HCT116 (cell line): ENCODE results near the gene USP10. TPM values are rescaled to one million over a fixed set of nuclear protein-coding genes. Genes with fewer than 3 reads are reported as not detected.

ENCODE experiments used
- ATAC-seq: fragments of 200-7000 bp; cut with Tn5 transposase; 2 replicates; pipeline ENCODE4 v1.9.1; 2020; ENCODE audit warnings: mild to moderate bottlenecking, moderate library complexity
- BruUV-seq: library from RNA; stranded (reverse); fragments of 400-500 nt; replicated peaks from 2 replicates; lab custom pipeline; 2021; lab: Mats Ljungman, UMichigan
- CTCF ChIA-PET: fragments of 300-600 bp; sonication (Branson Sonifier 250); formaldehyde crosslinking; loops from one replicate; lab custom pipeline; 2021; ENCODE audit warnings: antibody characterized with exemption; lab: Charles Lee
- POLR2A ChIA-PET: fragments of 300-600, 350-600 bp; sonication (Branson Sonifier 250); formaldehyde crosslinking; loops from one replicate; lab custom pipeline; 2021; ENCODE audit warnings: antibody characterized with exemption; lab: Charles Lee
- RAD21 ChIA-PET, 2 experiments: fragments of 300-600 bp; sonication (Branson Sonifier 250); formaldehyde crosslinking; loops; one replicate each; lab custom pipeline; 2023; ENCODE audit warnings: low total read pairs in 2 of 2; ENCODE audit not compliant: uncharacterized antibody in 2 of 2, unreplicated experiment in 2 of 2, low non-redundant PET in 1 of 2; lab: Charles Lee
- DNase-seq: peaks from one replicate; pipeline ENCODE4 v3.0.0-alpha.2; 2010; ENCODE audit warnings: low read depth, low spot score
- H2AFZ ChIP-seq: fragments of 200-600 bp; shearing (Covaris generic), sonication (generic); 2 replicates; pipeline ENCODE4 v1.6.1; 2017; ENCODE audit warnings: low read depth, mixed run types, mixed read lengths, antibody characterized with exemption, low read length; ENCODE audit not compliant: poor library complexity, severe bottlenecking
- H3K27ac ChIP-seq: 2 replicates; pipeline ENCODE4 v1.5.1; 2012; ENCODE audit warnings: low read depth, low read length
- H3K27me3 ChIP-seq: fragments of 200-600 bp; sonication (generic); 2 replicates; pipeline ENCODE4 v1.6.1; 2016; ENCODE audit warnings: mixed run types, low read length, mixed read lengths; ENCODE audit not compliant: insufficient read depth
- H3K36me3 ChIP-seq, 2 experiments: fragments of 200-500 bp in 1 of 2; fragments of 200-600 bp in 1 of 2; sonication (Bioruptor generic) in 1 of 2; sonication (generic) in 1 of 2; 2 replicates each; pipeline versions ENCODE4 v1.5.1 to v1.6.1; 2014 to 2016; ENCODE audit warnings: low read length in 2 of 2, inconsistent platforms in 1 of 2, mixed read lengths in 1 of 2, mixed run types in 1 of 2; ENCODE audit not compliant: insufficient read depth in 2 of 2, control insufficient read depth in 1 of 2
- H3K4me1 ChIP-seq, 2 experiments: fragments of 200-600 bp in 1 of 2; sonication (generic) in 1 of 2; 2 replicates each; pipeline versions ENCODE4 v1.5.1 to v1.6.1; 2012 to 2017; ENCODE audit warnings: low read length in 2 of 2, inconsistent platforms in 1 of 2, mild to moderate bottlenecking in 1 of 2, mixed read lengths in 1 of 2, mixed run types in 1 of 2, moderate library complexity in 1 of 2; ENCODE audit not compliant: insufficient read depth in 2 of 2, control insufficient read depth in 1 of 2
- H3K4me2 ChIP-seq: fragments of 200-600 bp; sonication (generic); 2 replicates; pipeline ENCODE4 v1.6.1; 2017; ENCODE audit warnings: mixed run types, low read length, mixed read lengths
- H3K4me3 ChIP-seq, 2 experiments: fragments of 200-600 bp in 1 of 2; sonication (generic) in 1 of 2; replicated peaks in 1 of 2; 2 replicates each; pipeline ENCODE4 v1.5.1; 2011 to 2016; ENCODE audit warnings: low read length in 2 of 2, control low read depth in 1 of 2, low read depth in 1 of 2, mild to moderate bottlenecking in 1 of 2, mixed read lengths in 1 of 2, mixed run types in 1 of 2
- H3K79me2 ChIP-seq: fragments of 200-600 bp; sonication (generic); 2 replicates; pipeline ENCODE4 v1.6.1; 2017; ENCODE audit warnings: mild to moderate bottlenecking, mixed run types, low read length, moderate library complexity, mixed read lengths; ENCODE audit not compliant: insufficient read depth
- H3K9ac ChIP-seq: fragments of 200-600 bp; sonication (generic); 2 replicates; pipeline ENCODE4 v1.6.1; 2016; ENCODE audit warnings: low read length, mixed read lengths
- H3K9me2 ChIP-seq: fragments of 200-600 bp; sonication (generic), shearing (Covaris generic); 2 replicates; pipeline ENCODE4 v1.6.1; 2017; ENCODE audit warnings: mixed run types, mild to moderate bottlenecking, moderate library complexity; ENCODE audit not compliant: insufficient read depth
- H3K9me3 ChIP-seq, 2 experiments: fragments of 200-500 bp in 1 of 2; fragments of 200-600 bp in 1 of 2; sonication (Bioruptor generic) in 1 of 2; sonication (generic) in 1 of 2; 2 replicates each; pipeline ENCODE4 v1.6.1; 2014 to 2017; ENCODE audit warnings: low read length in 2 of 2, mixed read lengths in 2 of 2, inconsistent platforms in 1 of 2, low read depth in 1 of 2, mild to moderate bottlenecking in 1 of 2, mixed run types in 1 of 2, moderate library complexity in 1 of 2; ENCODE audit not compliant: control insufficient read depth in 1 of 2, insufficient read depth in 1 of 2
- H4K20me1 ChIP-seq: fragments of 200-600 bp; sonication (generic), shearing (Covaris generic); 2 replicates; pipeline ENCODE4 v1.6.1; 2017; ENCODE audit warnings: mixed run types, mild to moderate bottlenecking, moderate library complexity; ENCODE audit not compliant: insufficient read depth
- CBX3 ChIP-seq: IDR thresholded peaks from 2 replicates; pipeline ENCODE4 v1.6.1; 2012; ENCODE audit warnings: low read depth
- CEBPB ChIP-seq: IDR thresholded peaks from 2 replicates; pipeline ENCODE4 v1.6.1; 2012; ENCODE audit warnings: low read depth
- CTCF ChIP-seq, 3 experiments: fragments of 200-600 bp in 1 of 3; sonication (generic) in 1 of 3; IDR thresholded peaks in 2 of 3; conservative IDR thresholded peaks in 1 of 3; 2 replicates each; pipeline ENCODE4 v1.5.1; 2012 to 2017; ENCODE audit warnings: low read depth in 2 of 3, low read length in 2 of 3, antibody characterized with exemption in 1 of 3, borderline replicate concordance in 1 of 3, control low read depth in 1 of 3, mild to moderate bottlenecking in 1 of 3, mixed read lengths in 1 of 3, mixed run types in 1 of 3, moderate library complexity in 1 of 3; ENCODE audit not compliant: insufficient read depth in 1 of 3
- EGR1 ChIP-seq: IDR thresholded peaks from 2 replicates; pipeline ENCODE4 v1.6.1; 2012; ENCODE audit warnings: low read depth
- EZH2phosphoT487 ChIP-seq: fragments of 200-600 bp; IDR thresholded peaks from 2 replicates; pipeline ENCODE4 v1.6.1; 2018; ENCODE audit warnings: antibody characterized with exemption, borderline replicate concordance
- MAX ChIP-seq: IDR thresholded peaks from 2 replicates; pipeline ENCODE4 v1.6.1; 2012
- POLR2AphosphoS5 ChIP-seq: IDR thresholded peaks from 2 replicates; pipeline ENCODE4 v1.6.1; 2011; ENCODE audit warnings: mild to moderate bottlenecking, low read depth, low read length, moderate library complexity
- RAD21 ChIP-seq: IDR thresholded peaks from 2 replicates; pipeline ENCODE4 v1.6.1; 2012; ENCODE audit warnings: low read depth, mild to moderate bottlenecking
- REST ChIP-seq: IDR thresholded peaks from 2 replicates; pipeline ENCODE4 v1.6.1; 2012; ENCODE audit warnings: low read depth
- SIN3A ChIP-seq: IDR thresholded peaks from 2 replicates; pipeline ENCODE4 v1.6.1; 2012; ENCODE audit warnings: low read depth
- SP1 ChIP-seq: IDR thresholded peaks from 2 replicates; pipeline ENCODE4 v1.6.1; 2012; ENCODE audit warnings: low read depth
- SRF ChIP-seq: IDR thresholded peaks from 2 replicates; pipeline ENCODE4 v1.6.1; 2012; ENCODE audit warnings: low read depth
- YY1 ChIP-seq: IDR thresholded peaks from 2 replicates; pipeline ENCODE4 v1.6.1; 2011; ENCODE audit warnings: low read length, low read depth, moderate library complexity, mild to moderate bottlenecking; ENCODE audit not compliant: insufficient replicate concordance; ENCODE audit errors: extremely low read depth
- intact Hi-C: fragments of 100-400 bp; cut with micrococcal nuclease; formaldehyde crosslinking; loops from 2 replicates; pipeline ENCODE4 v1.10.0; 2022
- total RNA-seq: library from RNA; stranded (reverse); gene quantifications from one replicate; pipeline ENCODE4 v1.2.1, GENCODE V29; 2021; ENCODE audit not compliant: unreplicated experiment

Gene USP10
- total RNA-seq, 1 experiment from 2014 or later = 175 TPM

- intact Hi-C loops = no loop called here
- H3K4me2 ChIP-seq = no peak overlapping the region
- H2AFZ ChIP-seq = no peak overlapping the region
- no TSS peak for BruUV-seq
- no peak overlapping the region for H3K4me3 ChIP-seq
- ATAC-seq = no peak
- no peak overlapping the region for H3K27ac ChIP-seq
- H3K79me2 ChIP-seq = peaks cover 100% of the 10 kb centered on the region
- no peak for DNase-seq
- no peak overlapping the region for H3K9ac ChIP-seq
- ChIA-PET POLR2A (no interaction called here), CTCF (interaction anchor here (2.9 kb wide), 1 partner anchor 11 kb away, joined by 39 read pairs; no protein-coding TSS in a partner anchor), RAD21 (no interaction called here)
- H3K36me3 ChIP-seq = peaks cover 11 to 29% of the 10 kb centered on the region in 2 experiments; a peak in 3 of 4 replicates
- H3K4me1 ChIP-seq = peaks cover 0 to 13% of the 10 kb centered on the region in 2 experiments; a peak in 1 of 4 replicates
- peaks cover 55% of the 10 kb centered on the region for H4K20me1 ChIP-seq
- no peaks in the 10 kb centered on the region for H3K27me3 ChIP-seq
- TF ChIP-seq REST = no peak
- no peak for TF ChIP-seq EZH2phosphoT487
- no peak for TF ChIP-seq CEBPB
- TF ChIP-seq POLR2AphosphoS5 = no peak
- TF ChIP-seq SIN3A = no peak
- TF ChIP-seq CBX3 = no peak
- TF ChIP-seq RAD21 = no peak
- TF ChIP-seq SRF = no peak
- TF ChIP-seq YY1 = no peak
- TF ChIP-seq CTCF (IDR thresholded peaks at IDR 0.05 in 2 of 3, conservative IDR thresholded peaks at IDR 0.05 in 1 of 3; ENCODE audit: borderline replicate concordance in 1 of 3, insufficient read depth in 1 of 3, low read depth in 2 of 3, low read length in 2 of 3) = no peak
- no peak for TF ChIP-seq SP1
- no peak for TF ChIP-seq MAX
- TF ChIP-seq EGR1 = no peak
- no peaks in the 10 kb centered on the region for H3K9me2 ChIP-seq
- H3K9me3 ChIP-seq = no peaks in the 10 kb centered on the region
Observed at GRCh38 chr16:84749072-84749471, 49.3 kb downstream of the USP10 start.
